Glutamatergic neuron (in vitro differentiated cells): ENCODE results near the gene DDT. TPM values are rescaled to one million over a fixed set of nuclear protein-coding genes. Genes with fewer than 3 reads are reported as not detected.

Experiments used
- DNase-seq: peaks from one replicate; pipeline ENCODE4 v3.0.0; 2022
- H3K27ac Mint-ChIP-seq: one replicate; pipeline ENCODE4 v1.8.0; 2020; ENCODE audit warnings: mild to moderate bottlenecking, mixed read lengths, inconsistent platforms; ENCODE audit not compliant: unreplicated experiment
- H3K27me3 Mint-ChIP-seq: one replicate; pipeline ENCODE4 v1.8.0; 2020; ENCODE audit warnings: mild to moderate bottlenecking, moderate library complexity, mixed read lengths, inconsistent platforms; ENCODE audit not compliant: unreplicated experiment
- H3K36me3 Mint-ChIP-seq: one replicate; pipeline ENCODE4 v1.8.0; 2020; ENCODE audit warnings: mild to moderate bottlenecking, mixed read lengths, inconsistent platforms; ENCODE audit not compliant: unreplicated experiment
- H3K4me1 Mint-ChIP-seq: one replicate; pipeline ENCODE4 v1.8.0; 2020; ENCODE audit warnings: mild to moderate bottlenecking, low read depth, mixed read lengths, inconsistent platforms; ENCODE audit not compliant: unreplicated experiment
- H3K4me3 Mint-ChIP-seq: one replicate; pipeline ENCODE4 v1.8.0; 2020; ENCODE audit warnings: mild to moderate bottlenecking, mixed read lengths, inconsistent platforms; ENCODE audit not compliant: unreplicated experiment
- H3K9me3 Mint-ChIP-seq: one replicate; pipeline ENCODE4 v1.8.0; 2020; ENCODE audit warnings: mild to moderate bottlenecking, moderate library complexity, mixed read lengths, inconsistent platforms; ENCODE audit not compliant: unreplicated experiment
- CTCF ChIP-seq: fragments of 200-600 bp; sonication (generic); IDR thresholded peaks from one replicate; pipeline ENCODE4 v1.5.0; 2021; ENCODE audit not compliant: partially characterized antibody, unreplicated experiment
- total RNA-seq: library from RNA; stranded (reverse); fragmentation: NEBNext Ultra II Directional; extraction: Animal tissue kit (Norgen Biotek cat#: 25700); gene quantifications from one replicate; pipeline ENCODE4 v1.2.1, GENCODE V29; 2021; ENCODE audit not compliant: unreplicated experiment

Gene DDT
- total RNA-seq, 1 donor from 2014 or later = 95.9 TPM

GRCh38 chr22:24007253-24008021 is 33.2 kb upstream of the DDT start:
- no peak for DNase-seq
- peaks cover 4% of the 10 kb centered on the region for H3K36me3 Mint-ChIP-seq
- peaks cover 10% of the 10 kb centered on the region for H3K27me3 Mint-ChIP-seq
- peaks cover 6% of the 10 kb centered on the region for H3K9me3 Mint-ChIP-seq
- TF ChIP-seq CTCF = no peak
- peaks cover 11% of the 10 kb centered on the region for H3K4me1 Mint-ChIP-seq
- no peak overlapping the region for H3K27ac Mint-ChIP-seq
- no peak overlapping the region for H3K4me3 Mint-ChIP-seq

- Mint-ChIP-seq H3K4me1 (peaks cover 9% of the 10 kb centered on the region), H3K4me3 (no peak overlapping the region), H3K27me3 (peaks cover 15% of the 10 kb centered on the region), H3K36me3 (peaks cover 4% of the 10 kb centered on the region), H3K9me3 (peaks cover 6% of the 10 kb centered on the region), H3K27ac (no peak overlapping the region)
- no peak for TF ChIP-seq CTCF
- DNase-seq = no peak
Observed at GRCh38 chr22:24006914-24007214, 32.6 kb upstream of the DDT start.

- Mint-ChIP-seq H3K9me3 (peaks cover 6% of the 10 kb centered on the region), H3K4me3 (no peak overlapping the region), H3K27ac (no peak overlapping the region), H3K36me3 (peaks cover 4% of the 10 kb centered on the region), H3K4me1 (peaks cover 9% of the 10 kb centered on the region), H3K27me3 (peaks cover 19% of the 10 kb centered on the region)
- TF ChIP-seq CTCF = no peak
- DNase-seq = no peak
Observed at GRCh38 chr22:24006207-24006913, 32.1 kb upstream of the DDT start.

- no peak within 1 kb of the TSS for H3K27ac Mint-ChIP-seq
- H3K4me1 Mint-ChIP-seq = peaks cover 7% of the 10 kb centered on the region
- H3K9me3 Mint-ChIP-seq = peaks cover under 1% of the 10 kb centered on the region
- no peak within 1 kb of the TSS for H3K4me3 Mint-ChIP-seq
- TF ChIP-seq CTCF = no peak
- H3K27me3 Mint-ChIP-seq = peaks cover 16% of the 10 kb centered on the region
- no peak for DNase-seq
- H3K36me3 Mint-ChIP-seq = peaks cover 4% of the 10 kb centered on the region
Observed at GRCh38 chr22:24005201-24005600, 31.0 kb upstream of the DDT start, which contains the start of gene GSTT4. GSTT4 (minus strand) TSS chr22:24005453; CDS start chr22:24005356, 97 bp downstream.

- DNase-seq = no peak
- TF ChIP-seq CTCF = no peak
- Mint-ChIP-seq H3K36me3 (no peaks in the 10 kb centered on the region), H3K9me3 (no peaks in the 10 kb centered on the region), H3K27ac (peak overlapping the region; percentile 26), H3K27me3 (peaks cover 16% of the 10 kb centered on the region), H3K4me3 (peak overlapping the region; percentile 25), H3K4me1 (peaks cover 7% of the 10 kb centered on the region)
Observed at GRCh38 chr22:24003887-24004286, 29.6 kb upstream of the DDT start.
